Karpas-422 (cell line): Measurements from ENCODE around the gene AIP. TPM values are rescaled to one million over a fixed set of nuclear protein-coding genes. Genes with fewer than 3 reads are reported as not detected.
"Not testable (repeated sequence)": the region's sequence is repeated elsewhere in the genome, so short reads cannot be mapped to it uniquely, and the experiment has no call there.

Experiments
- DNase-seq: peaks from one replicate; pipeline ENCODE4 v3.0.0-alpha.2; 2015
- H2AFZ ChIP-seq: fragments of 200-600 bp; sonication (generic); 2 replicates; pipeline ENCODE4 v1.6.1; 2014; ENCODE audit warnings: antibody characterized with exemption, low read length, mixed read lengths
- H3K27ac ChIP-seq: fragments of 200-600 bp; sonication (generic); 2 replicates; pipeline ENCODE4 v1.5.1; 2014; ENCODE audit warnings: mild to moderate bottlenecking, low read length, moderate library complexity
- H3K27me3 ChIP-seq: fragments of 200-600 bp; sonication (generic); 2 replicates; pipeline ENCODE4 v1.6.1; 2014; ENCODE audit warnings: low read length, mixed read lengths
- H3K36me3 ChIP-seq: fragments of 200-600 bp; sonication (generic); 2 replicates; pipeline ENCODE4 v1.6.1; 2014; ENCODE audit warnings: low read length, mixed read lengths; ENCODE audit not compliant: insufficient read depth
- H3K4me1 ChIP-seq: fragments of 200-600 bp; sonication (generic); 2 replicates; pipeline ENCODE4 v1.6.1; 2014; ENCODE audit warnings: mild to moderate bottlenecking, low read length, mixed read lengths
- H3K4me2 ChIP-seq: fragments of 200-600 bp; sonication (generic); 2 replicates; pipeline ENCODE4 v1.6.1; 2014; ENCODE audit warnings: low read length, low read depth, mild to moderate bottlenecking; ENCODE audit not compliant: poor library complexity, severe bottlenecking
- H3K4me3 ChIP-seq: fragments of 200-600 bp; sonication (generic); 2 replicates; pipeline ENCODE4 v1.5.1; 2014; ENCODE audit warnings: mild to moderate bottlenecking, antibody characterized with exemption, low read length, mixed read lengths
- H3K79me2 ChIP-seq: fragments of 200-600 bp; sonication (generic); 2 replicates; pipeline ENCODE4 v1.6.1; 2014; ENCODE audit warnings: mild to moderate bottlenecking, low read length, mixed read lengths
- H3K9ac ChIP-seq: fragments of 200-600 bp; sonication (generic); 2 replicates; pipeline ENCODE4 v1.6.0; 2014; ENCODE audit warnings: low read length
- H3K9me2 ChIP-seq: fragments of 200-600 bp; sonication (generic), shearing (Covaris generic); replicated peaks from 2 replicates; pipeline ENCODE4 v1.6.0; 2014; ENCODE audit warnings: mild to moderate bottlenecking, low read length, moderate library complexity; ENCODE audit not compliant: insufficient read depth
- H3K9me3 ChIP-seq: fragments of 300-700, 200-600 bp; sonication (generic); 2 replicates; pipeline ENCODE4 v1.6.1; 2014; ENCODE audit warnings: low read length, mixed read lengths
- H4K20me1 ChIP-seq: fragments of 200-600 bp; sonication (generic); 2 replicates; pipeline ENCODE4 v1.6.1; 2014; ENCODE audit warnings: mild to moderate bottlenecking, antibody characterized with exemption, low read length, low read depth; ENCODE audit not compliant: insufficient read depth
- total RNA-seq: library from RNA; depleted of rRNA; stranded (reverse); fragments of >200 nt; shearing (Covaris generic); gene quantifications from 2 replicates; pipeline ENCODE4 v1.2.3, GENCODE V29; 2014; ENCODE audit warnings: low replicate concordance

The AIP gene
- total RNA-seq, 1 experiment from 2014 or later: 51.8 TPM

GRCh38 chr11:67463680-67464410 lies 19.0 kb upstream of the AIP start:
- no peaks in the 10 kb centered on the region for H3K27me3 ChIP-seq
- H3K27ac ChIP-seq: peak overlapping the region; percentile 41
- H2AFZ ChIP-seq: no peak overlapping the region
- H3K4me1 ChIP-seq: peaks cover 59% of the 10 kb centered on the region
- DNase-seq: no peak
- H3K9ac ChIP-seq: peak overlapping the region; percentile 73
- H3K9me2 ChIP-seq: no peaks in the 10 kb centered on the region
- peaks cover 23% of the 10 kb centered on the region for H3K79me2 ChIP-seq
- H3K4me2 ChIP-seq: peak overlapping the region; percentile 86
- H3K36me3 ChIP-seq: no peaks in the 10 kb centered on the region
- no peaks in the 10 kb centered on the region for H3K9me3 ChIP-seq
- H3K4me3 ChIP-seq: peak overlapping the region; percentile 68
- H4K20me1 ChIP-seq: no peaks in the 10 kb centered on the region

DNA sequence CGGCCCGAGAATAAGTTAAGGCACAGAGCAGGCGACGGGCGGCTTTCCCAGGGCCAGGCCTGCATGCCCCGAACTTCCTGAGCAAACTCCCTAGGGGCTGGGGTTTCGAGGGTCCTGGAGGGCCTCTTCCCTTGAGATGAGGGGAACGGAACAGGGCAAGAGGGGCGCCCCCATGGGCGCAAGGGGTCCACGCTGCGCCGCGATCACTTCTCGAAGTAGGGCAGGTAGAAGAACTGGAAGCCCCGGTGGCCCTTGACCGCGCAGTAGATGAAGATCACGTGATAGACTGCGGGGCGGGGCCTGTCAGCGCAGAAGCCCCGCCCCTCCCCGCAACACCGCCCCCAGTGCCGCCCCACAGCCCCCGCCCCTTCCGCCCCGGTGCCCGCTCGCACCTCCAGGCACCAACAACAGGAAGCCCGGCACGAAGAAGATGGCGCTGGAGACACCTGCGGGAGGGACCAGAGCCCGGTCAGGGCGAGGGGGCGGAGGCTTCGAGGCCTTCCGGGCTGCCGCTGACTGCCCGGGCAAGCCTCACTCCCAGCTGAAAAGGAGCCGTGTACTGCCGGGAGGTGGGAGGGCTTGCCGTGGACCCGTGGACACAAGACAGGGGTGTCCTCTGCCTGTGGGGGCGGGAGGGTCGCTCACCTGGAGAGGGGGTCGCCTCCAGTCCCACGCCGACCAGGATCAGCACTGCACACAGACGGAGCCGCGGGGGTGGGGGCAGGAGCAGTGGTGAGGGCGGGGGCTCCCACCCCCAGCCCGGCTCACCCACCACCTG lies 18.2 kb upstream of the AIP start:
- peaks cover 23% of the 10 kb centered on the region for H3K79me2 ChIP-seq
- H3K27ac ChIP-seq: peak overlapping the region; percentile 72
- H3K9ac ChIP-seq: peak overlapping the region; percentile 85
- H3K4me1 ChIP-seq: peaks cover 55% of the 10 kb centered on the region
- peak overlapping the region; percentile 87 for H3K4me3 ChIP-seq
- no peaks in the 10 kb centered on the region for H3K36me3 ChIP-seq
- H2AFZ ChIP-seq: no peak overlapping the region
- DNase-seq: peak; percentile 97
- H4K20me1 ChIP-seq: no peaks in the 10 kb centered on the region
- no peaks in the 10 kb centered on the region for H3K9me2 ChIP-seq
- no peaks in the 10 kb centered on the region for H3K9me3 ChIP-seq
- H3K4me2 ChIP-seq: peak overlapping the region; percentile 86
- no peaks in the 10 kb centered on the region for H3K27me3 ChIP-seq

- no peak for DNase-seq
- H3K27ac ChIP-seq: peak overlapping the region; percentile 72
- H3K4me3 ChIP-seq: peak overlapping the region; percentile 87
- H3K4me2 ChIP-seq: peak overlapping the region; percentile 86
- H3K27me3 ChIP-seq: no peaks in the 10 kb centered on the region
- H2AFZ ChIP-seq: no peak overlapping the region
- no peaks in the 10 kb centered on the region for H3K36me3 ChIP-seq
- no peaks in the 10 kb centered on the region for H4K20me1 ChIP-seq
- peaks cover 52% of the 10 kb centered on the region for H3K4me1 ChIP-seq
- H3K9ac ChIP-seq: peak overlapping the region; percentile 85
- H3K9me3 ChIP-seq: no peaks in the 10 kb centered on the region
- peaks cover 23% of the 10 kb centered on the region for H3K79me2 ChIP-seq
- H3K9me2 ChIP-seq: no peaks in the 10 kb centered on the region
Observed at GRCh38 chr11:67465189-67465510, 17.7 kb upstream of the AIP start.

DNA sequence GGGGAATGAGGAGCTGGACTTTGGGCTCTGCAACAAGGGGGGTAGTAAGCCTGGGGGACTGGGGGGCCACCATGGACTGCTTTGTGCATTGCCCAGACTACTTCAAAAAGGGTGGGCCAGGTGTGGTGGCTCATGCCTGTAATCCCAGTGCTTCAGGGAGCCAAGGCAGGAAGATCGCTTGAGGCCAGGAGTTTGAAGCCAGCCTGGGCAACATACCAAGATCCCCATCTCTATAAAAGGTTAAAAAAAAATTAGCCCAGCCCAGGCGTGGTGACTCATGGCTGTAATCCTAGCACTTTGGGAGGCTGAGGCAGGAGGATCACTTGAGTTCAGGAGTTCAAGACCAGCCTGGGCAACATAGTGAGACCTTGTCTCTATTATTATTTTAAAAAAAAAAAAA lies 17.3 kb upstream of the AIP start:
- not testable (repeated sequence) for H3K9me2 ChIP-seq, H3K36me3 ChIP-seq, H2AFZ ChIP-seq, H3K9me3 ChIP-seq, DNase-seq, H4K20me1 ChIP-seq, H3K27me3 ChIP-seq
- Histone ChIP-seq H3K79me2 (peaks cover 23% of the 10 kb centered on the region), H3K4me2 (peak overlapping the region; percentile 86), H3K4me3 (peak overlapping the region; percentile 87), H3K27ac (peak overlapping the region; percentile 72), H3K9ac (peak overlapping the region; percentile 85), H3K4me1 (peaks cover 49% of the 10 kb centered on the region)

DNA sequence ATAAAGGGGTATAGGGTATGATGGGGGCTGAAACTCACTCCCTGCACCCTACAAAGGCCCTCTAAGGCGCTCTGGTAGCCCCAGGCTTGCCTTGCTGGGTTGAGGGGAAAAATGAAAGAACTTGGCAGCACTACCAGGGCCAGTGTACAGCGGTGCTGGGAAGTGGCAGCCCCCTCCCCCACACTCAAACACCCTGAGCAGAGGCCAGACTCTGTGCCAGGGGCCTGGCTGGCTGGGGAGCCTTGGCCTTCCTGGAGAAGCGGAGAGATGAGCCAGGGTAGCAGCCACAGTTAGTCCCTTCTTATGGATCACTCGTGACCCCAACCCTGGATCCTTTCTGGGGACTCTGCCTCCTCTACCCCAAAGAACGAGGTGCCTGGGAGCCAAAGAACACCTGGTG lies 16.5 kb upstream of the AIP start:
- H3K36me3 ChIP-seq: no peaks in the 10 kb centered on the region
- H3K4me3 ChIP-seq: no peak overlapping the region
- H3K9me2 ChIP-seq: no peaks in the 10 kb centered on the region
- H2AFZ ChIP-seq: no peak overlapping the region
- H3K9me3 ChIP-seq: no peaks in the 10 kb centered on the region
- H4K20me1 ChIP-seq: no peaks in the 10 kb centered on the region
- H3K4me2 ChIP-seq: peak overlapping the region; percentile 95
- H3K79me2 ChIP-seq: peaks cover 23% of the 10 kb centered on the region
- no peaks in the 10 kb centered on the region for H3K27me3 ChIP-seq
- peak overlapping the region; percentile 82 for H3K27ac ChIP-seq
- no peak for DNase-seq
- H3K4me1 ChIP-seq: peaks cover 44% of the 10 kb centered on the region
- peak overlapping the region; percentile 98; the same call in 1 of the 2 replicates for H3K9ac ChIP-seq

DNA sequence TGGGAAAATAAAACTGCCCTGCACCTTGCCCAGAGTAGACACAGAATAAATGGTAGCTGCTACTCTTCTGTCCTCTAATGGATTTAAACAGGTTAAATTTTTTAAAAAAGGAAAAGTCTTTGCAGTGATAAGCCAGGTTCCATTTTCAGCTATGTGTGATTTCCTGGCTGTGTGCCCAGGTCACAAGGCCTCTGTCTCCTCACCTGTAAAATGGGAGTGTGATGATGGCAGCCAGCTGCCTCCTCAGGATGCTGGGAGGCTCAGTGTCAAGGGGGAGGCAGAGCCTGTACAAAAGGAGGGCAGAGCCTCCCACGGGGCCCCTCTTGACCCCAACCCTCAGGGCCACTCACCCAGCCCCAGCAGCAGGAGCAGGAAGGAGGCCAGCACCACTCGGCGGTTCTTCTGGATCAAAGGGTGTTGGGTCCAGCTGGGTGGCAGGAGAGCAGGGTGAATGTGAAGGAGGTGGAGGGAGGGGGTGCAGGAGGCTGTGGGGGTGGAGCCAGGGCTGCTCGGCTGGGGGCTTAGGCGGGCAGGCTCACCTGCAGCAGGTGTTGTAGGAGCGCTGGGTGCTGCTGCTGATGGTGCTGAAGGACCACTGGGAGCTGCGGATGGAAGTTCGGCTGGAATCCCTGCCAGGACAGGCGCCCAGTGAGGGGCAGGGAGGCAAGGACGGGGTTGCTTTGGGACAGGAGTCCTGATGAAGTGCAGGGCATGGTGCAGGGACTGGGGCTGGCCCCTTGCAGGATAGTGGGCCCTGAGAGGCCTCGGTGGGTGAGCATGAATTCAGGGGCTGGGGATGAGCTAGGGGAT lies 15.7 kb upstream of the AIP start:
- no peak overlapping the region for H2AFZ ChIP-seq
- peaks cover 44% of the 10 kb centered on the region for H3K4me1 ChIP-seq
- peak overlapping the region; percentile 87 for H3K4me3 ChIP-seq
- H3K27ac ChIP-seq: peak overlapping the region; percentile 82
- H3K9ac ChIP-seq: peak overlapping the region; percentile 98
- H4K20me1 ChIP-seq: no peaks in the 10 kb centered on the region
- H3K79me2 ChIP-seq: peaks cover 23% of the 10 kb centered on the region
- H3K27me3 ChIP-seq: no peaks in the 10 kb centered on the region
- H3K36me3 ChIP-seq: no peaks in the 10 kb centered on the region
- no peaks in the 10 kb centered on the region for H3K9me3 ChIP-seq
- no peak for DNase-seq
- H3K9me2 ChIP-seq: no peaks in the 10 kb centered on the region
- peak overlapping the region; percentile 95 for H3K4me2 ChIP-seq

DNA sequence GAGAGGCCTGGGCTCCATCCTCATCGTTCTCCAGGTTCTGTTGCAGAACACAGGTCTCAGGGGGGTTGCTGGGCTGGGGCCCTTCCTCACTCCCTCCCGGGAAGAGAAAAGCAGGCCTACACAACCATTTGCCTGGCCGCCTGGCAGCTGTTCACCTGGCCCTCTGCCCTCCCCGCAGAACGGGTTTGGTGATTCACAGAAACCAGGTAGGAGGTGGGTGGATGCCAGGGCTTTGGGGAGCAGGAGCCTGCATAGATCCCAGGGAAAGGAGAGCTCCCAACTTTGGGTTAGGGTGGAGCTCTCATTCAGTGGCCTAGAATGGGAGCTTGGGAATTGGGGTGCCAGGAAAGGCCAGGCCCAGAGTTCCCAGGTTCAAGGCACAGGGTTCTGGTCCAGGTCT lies 14.8 kb upstream of the AIP start:
- peaks cover 44% of the 10 kb centered on the region for H3K4me1 ChIP-seq
- H3K9ac ChIP-seq: peak overlapping the region; percentile 98
- peak overlapping the region; percentile 95 for H3K4me2 ChIP-seq
- H3K79me2 ChIP-seq: peaks cover 23% of the 10 kb centered on the region
- H3K9me2 ChIP-seq: no peaks in the 10 kb centered on the region
- no peaks in the 10 kb centered on the region for H4K20me1 ChIP-seq
- H3K4me3 ChIP-seq: peak overlapping the region; percentile 87
- no peak overlapping the region for H2AFZ ChIP-seq
- no peaks in the 10 kb centered on the region for H3K9me3 ChIP-seq
- peak overlapping the region; percentile 82 for H3K27ac ChIP-seq
- no peaks in the 10 kb centered on the region for H3K36me3 ChIP-seq
- no peaks in the 10 kb centered on the region for H3K27me3 ChIP-seq
- DNase-seq: peak; percentile 68

DNA sequence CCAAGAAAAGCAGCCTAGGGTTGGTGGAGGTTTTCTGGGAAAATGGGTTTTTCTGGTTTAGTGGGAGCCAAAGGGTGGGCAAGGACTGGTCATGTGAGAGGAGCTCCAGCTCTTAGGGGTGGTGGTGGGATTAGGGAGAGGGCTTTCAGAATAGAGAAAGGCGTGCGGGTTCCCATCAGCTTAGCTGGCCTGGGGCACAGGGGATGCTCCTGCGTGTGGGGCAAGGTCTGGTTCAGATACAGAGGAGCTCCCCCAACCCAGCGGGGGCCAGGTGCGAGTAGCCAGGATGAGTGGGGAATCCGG lies 14.4 kb upstream of the AIP start:
- H3K79me2 ChIP-seq: peaks cover 23% of the 10 kb centered on the region
- H2AFZ ChIP-seq: no peak overlapping the region
- peak overlapping the region; percentile 82 for H3K27ac ChIP-seq
- peak overlapping the region; percentile 95 for H3K4me2 ChIP-seq
- peaks cover 44% of the 10 kb centered on the region for H3K4me1 ChIP-seq
- H3K4me3 ChIP-seq: peak overlapping the region; percentile 87
- no peaks in the 10 kb centered on the region for H3K27me3 ChIP-seq
- no peaks in the 10 kb centered on the region for H3K9me2 ChIP-seq
- H4K20me1 ChIP-seq: no peaks in the 10 kb centered on the region
- peak overlapping the region; percentile 98 for H3K9ac ChIP-seq
- H3K9me3 ChIP-seq: no peaks in the 10 kb centered on the region
- no peaks in the 10 kb centered on the region for H3K36me3 ChIP-seq
- peak; percentile 77 for DNase-seq
